Neural crest cell (in vitro differentiated cells): ENCODE results near the gene DLX1. TPM values are rescaled to one million over a fixed set of nuclear protein-coding genes. Genes with fewer than 3 reads are reported as not detected.

Source experiments
- total RNA-seq: library from RNA; stranded (reverse); gene quantifications from 2 replicates; pipeline ENCODE4 v1.2.1, GENCODE V29; 2021

The DLX1 gene
- total RNA-seq, 1 donor from 2014 or later, result 48.9 TPM

Other genes starting within 250 kb of the DLX1 start
- gene SLC25A12, start 191.3 kb upstream of the DLX1 start, total RNA-seq, result 20.4 and 20.5 TPM in 2 replicates
- 70.8 and 77.7 TPM in 2 replicates for gene HAT1, start 163.0 kb upstream of the DLX1 start, total RNA-seq
- 11.0 and 13.4 TPM in 2 replicates for gene METAP1D, start 85.6 kb upstream of the DLX1 start, total RNA-seq
- 21.1 and 22.6 TPM in 2 replicates for gene DLX2, start 17.4 kb downstream of the DLX1 start, total RNA-seq